Measurements from ENCODE around the gene MAN1C1.

The MAN1C1 gene

GRCh38 chr1:25790472-25790871 lies 173.9 kb downstream of the MAN1C1 start:
- H3K4me1 ChIP-seq = no peaks in the 10 kb centered on the region
- no peaks in the 10 kb centered on the region for H3K27me3 ChIP-seq (ENCODE audit: control insufficient read depth, insufficient read depth, low read length)
- no peaks in the 10 kb centered on the region for H3K36me3 ChIP-seq (ENCODE audit: control insufficient read depth, insufficient read depth, low read length)
- H3K4me3 ChIP-seq (ENCODE audit: low read depth, low read length) = no peak overlapping the region
- H2AFZ ChIP-seq = no peak overlapping the region
- no peak overlapping the region for H3K27ac ChIP-seq
- H3K4me2 ChIP-seq (ENCODE audit: low read length) = no peak overlapping the region
- TF ChIP-seq CTCF (IDR thresholded peaks at IDR 0.05) = no peak
- no peaks in the 10 kb centered on the region for H3K9me3 ChIP-seq (ENCODE audit: control insufficient read depth, low read length)
- no peak overlapping the region for H3K9ac ChIP-seq
- no peaks in the 10 kb centered on the region for H3K79me2 ChIP-seq

GRCh38 chr1:25792115-25792514 lies 175.5 kb downstream of the MAN1C1 start:
- Histone ChIP-seq H3K27ac (no peak overlapping the region), H3K36me3 (ENCODE audit: control insufficient read depth, insufficient read depth, low read length) (no peaks in the 10 kb centered on the region), H3K4me2 (ENCODE audit: low read length) (no peak overlapping the region), H3K4me3 (ENCODE audit: low read depth, low read length) (no peak overlapping the region), H2AFZ (no peak overlapping the region), H3K79me2 (no peaks in the 10 kb centered on the region), H3K27me3 (ENCODE audit: control insufficient read depth, insufficient read depth, low read length) (no peaks in the 10 kb centered on the region), H3K9ac (no peak overlapping the region), H3K4me1 (no peaks in the 10 kb centered on the region), H3K9me3 (ENCODE audit: control insufficient read depth, low read length) (no peaks in the 10 kb centered on the region)
- TF ChIP-seq CTCF (IDR thresholded peaks at IDR 0.05) = no peak

GRCh38 chr1:25793585-25794170 lies 177.1 kb downstream of the MAN1C1 start:
- H3K4me2 ChIP-seq (ENCODE audit: low read length) = no peak overlapping the region
- H3K36me3 ChIP-seq (ENCODE audit: control insufficient read depth, insufficient read depth, low read length) = no peaks in the 10 kb centered on the region
- no peaks in the 10 kb centered on the region for H3K4me1 ChIP-seq
- no peaks in the 10 kb centered on the region for H3K79me2 ChIP-seq
- no peaks in the 10 kb centered on the region for H3K27me3 ChIP-seq (ENCODE audit: control insufficient read depth, insufficient read depth, low read length)
- no peak for TF ChIP-seq CTCF (IDR thresholded peaks at IDR 0.05)
- no peaks in the 10 kb centered on the region for H3K9me3 ChIP-seq (ENCODE audit: control insufficient read depth, low read length)
- H3K27ac ChIP-seq = no peak overlapping the region
- no peak overlapping the region for H3K9ac ChIP-seq
- H3K4me3 ChIP-seq (ENCODE audit: low read depth, low read length) = no peak overlapping the region
- H2AFZ ChIP-seq = no peak overlapping the region

- no peaks in the 10 kb centered on the region for H3K9me3 ChIP-seq (ENCODE audit: control insufficient read depth, low read length)
- no peak overlapping the region for H3K9ac ChIP-seq
- H3K4me3 ChIP-seq (ENCODE audit: low read depth, low read length) = no peak overlapping the region
- H3K4me2 ChIP-seq (ENCODE audit: low read length) = no peak overlapping the region
- no peaks in the 10 kb centered on the region for H3K4me1 ChIP-seq
- H3K79me2 ChIP-seq = no peaks in the 10 kb centered on the region
- H3K36me3 ChIP-seq (ENCODE audit: control insufficient read depth, insufficient read depth, low read length) = no peaks in the 10 kb centered on the region
- no peak for TF ChIP-seq CTCF (IDR thresholded peaks at IDR 0.05)
- H3K27ac ChIP-seq = no peak overlapping the region
- H3K27me3 ChIP-seq (ENCODE audit: control insufficient read depth, insufficient read depth, low read length) = no peaks in the 10 kb centered on the region
- no peak overlapping the region for H2AFZ ChIP-seq
Measured at GRCh38 chr1:25794325-25794724, 177.7 kb downstream of the MAN1C1 start.

- no peaks in the 10 kb centered on the region for H3K79me2 ChIP-seq
- no peak overlapping the region for H3K27ac ChIP-seq
- H3K9ac ChIP-seq = no peak overlapping the region
- H3K27me3 ChIP-seq (ENCODE audit: control insufficient read depth, insufficient read depth, low read length) = no peaks in the 10 kb centered on the region
- H3K4me2 ChIP-seq (ENCODE audit: low read length) = no peak overlapping the region
- TF ChIP-seq CTCF (IDR thresholded peaks at IDR 0.05) = no peak
- no peaks in the 10 kb centered on the region for H3K4me1 ChIP-seq
- H3K4me3 ChIP-seq (ENCODE audit: low read depth, low read length) = no peak overlapping the region
- no peak overlapping the region for H2AFZ ChIP-seq
- no peaks in the 10 kb centered on the region for H3K36me3 ChIP-seq (ENCODE audit: control insufficient read depth, insufficient read depth, low read length)
- no peaks in the 10 kb centered on the region for H3K9me3 ChIP-seq (ENCODE audit: control insufficient read depth, low read length)
Measured at GRCh38 chr1:25795211-25795610, 178.6 kb downstream of the MAN1C1 start.

Data from parathyroid adenoma (tissue), 2 donors.